Keratinocyte (primary cell): ENCODE data around the gene GYS1. TPM values are rescaled to one million over a fixed set of nuclear protein-coding genes. Genes with fewer than 3 reads are reported as not detected.

Experiments used
- DNase-seq: peaks from one replicate; pipeline ENCODE4 v3.0.0-alpha.2; 2011; ENCODE audit warnings: low read depth, missing footprints, low spot score
- FAIRE-seq: peaks from 2 replicates; lab custom pipeline; 2011; peaks lifted over from hg19 to GRCh38; lab: Jason Lieb, UNC
- H2AFZ ChIP-seq: 2 replicates; pipeline ENCODE4 v1.6.0; 2012; ENCODE audit warnings: low read length, control low read depth, inconsistent platforms; ENCODE audit not compliant: control insufficient read depth
- H3K27ac ChIP-seq: 2 replicates; pipeline ENCODE4 v1.5.1; 2011; ENCODE audit warnings: low read length; ENCODE audit not compliant: control insufficient read depth, insufficient read depth
- H3K27me3 ChIP-seq: 3 replicates; pipeline ENCODE4 v1.6.0; 2011; ENCODE audit warnings: low read length; ENCODE audit not compliant: control insufficient read depth, insufficient read depth; ENCODE audit errors: extremely low read depth
- H3K36me3 ChIP-seq, 2 experiments: 2 replicates in 1 of 2; 3 replicates in 1 of 2; pipeline ENCODE4 v1.5.1; 2011; ENCODE audit warnings: low read length in 2 of 2, mild to moderate bottlenecking in 1 of 2; ENCODE audit not compliant: control insufficient read depth in 2 of 2, insufficient read depth in 2 of 2; ENCODE audit errors: extremely low read depth in 1 of 2
- H3K4me1 ChIP-seq: 3 replicates; pipeline ENCODE4 v1.5.1; 2011; ENCODE audit warnings: low read length; ENCODE audit not compliant: control insufficient read depth, insufficient read depth; ENCODE audit errors: extremely low read depth
- H3K4me2 ChIP-seq: 3 replicates; pipeline ENCODE4 v1.6.0; 2011; ENCODE audit warnings: low read depth, low read length; ENCODE audit not compliant: control insufficient read depth, insufficient read depth; ENCODE audit errors: extremely low read depth
- H3K4me3 ChIP-seq, 3 experiments: fragments of 200-600 bp in 1 of 3; sonication (generic) in 1 of 3; 2 replicates in 2 of 3; 3 replicates in 1 of 3; pipeline ENCODE4 v1.5.1; 2011 to 2016; ENCODE audit warnings: low read length in 3 of 3, mild to moderate bottlenecking in 3 of 3, control low read depth in 2 of 3, inconsistent platforms in 1 of 3, low read depth in 1 of 3, mixed read lengths in 1 of 3, mixed run types in 1 of 3, moderate library complexity in 1 of 3; ENCODE audit not compliant: control insufficient read depth in 2 of 3, insufficient read depth in 2 of 3; ENCODE audit errors: extremely low read depth in 1 of 3
- H3K79me2 ChIP-seq: 2 replicates; pipeline ENCODE4 v1.6.0; 2012; ENCODE audit warnings: low read length; ENCODE audit not compliant: control insufficient read depth, insufficient read depth
- H3K9ac ChIP-seq: 3 replicates; pipeline ENCODE4 v1.6.0; 2011; ENCODE audit warnings: low read length; ENCODE audit not compliant: control insufficient read depth, insufficient read depth; ENCODE audit errors: extremely low read depth
- H3K9me1 ChIP-seq: 3 replicates; pipeline ENCODE4 v1.6.0; 2011; ENCODE audit warnings: low read length; ENCODE audit not compliant: control insufficient read depth, insufficient read depth; ENCODE audit errors: extremely low read depth
- H3K9me3 ChIP-seq: 2 replicates; pipeline ENCODE4 v1.5.1; 2012; ENCODE audit warnings: low read depth, low read length; ENCODE audit not compliant: control insufficient read depth
- H4K20me1 ChIP-seq: 3 replicates; pipeline ENCODE4 v1.6.0; 2011; ENCODE audit warnings: low read length; ENCODE audit not compliant: control insufficient read depth, insufficient read depth; ENCODE audit errors: extremely low read depth
- CTCF ChIP-seq, 3 experiments: IDR thresholded peaks in 1 of 3; conservative IDR thresholded peaks in 1 of 3; optimal IDR thresholded peaks in 1 of 3; 2 replicates in 2 of 3; 3 replicates in 1 of 3; pipeline versions ENCODE3 to v1.5.1; 2011; ENCODE audit warnings: low read length in 3 of 3, mild to moderate bottlenecking in 3 of 3, moderate library complexity in 2 of 3, control low read depth in 1 of 3, inconsistent platforms in 1 of 3; ENCODE audit not compliant: insufficient read depth in 2 of 3; ENCODE audit errors: extremely low read depth in 1 of 3
- EZH2 ChIP-seq: IDR thresholded peaks from one replicate; pipeline ENCODE4 v1.6.1; 2012; ENCODE audit warnings: inconsistent platforms, mild to moderate bottlenecking, low read length, moderate library complexity
- dilution Hi-C: fragments of 300-500 bp; cut with MboI; formaldehyde crosslinking; loops from one replicate; pipeline ENCODE4 v1.7.0; 2020; ENCODE audit warnings: low sequenced_read_pairs; ENCODE audit not compliant: extremely low pct_ligation_motif_present
- polyA plus RNA-seq, 5 experiments: library from polyadenylated mRNA; depleted of rRNA in 3 of 5; stranded (reverse) in 3 of 5; stranded (forward) in 1 of 5; unstranded in 1 of 5; fragments of >200 nt; gene quantifications; 1 replicate in 1 of 5; 2 replicates in 3 of 5; 3 replicates in 1 of 5; pipeline versions ENCODE4 v1.2.1 to v1.2.3, GENCODE V29; 2011 to 2012; ENCODE audit warnings: missing spikeins in 2 of 5, low read depth in 1 of 5, low replicate concordance in 1 of 5

GYS1 gene
- polyA plus RNA-seq, 1 donor (not counting 4 experiments of a cell fraction or from before 2014, with no cell fraction given): 46.5 TPM

DNA sequence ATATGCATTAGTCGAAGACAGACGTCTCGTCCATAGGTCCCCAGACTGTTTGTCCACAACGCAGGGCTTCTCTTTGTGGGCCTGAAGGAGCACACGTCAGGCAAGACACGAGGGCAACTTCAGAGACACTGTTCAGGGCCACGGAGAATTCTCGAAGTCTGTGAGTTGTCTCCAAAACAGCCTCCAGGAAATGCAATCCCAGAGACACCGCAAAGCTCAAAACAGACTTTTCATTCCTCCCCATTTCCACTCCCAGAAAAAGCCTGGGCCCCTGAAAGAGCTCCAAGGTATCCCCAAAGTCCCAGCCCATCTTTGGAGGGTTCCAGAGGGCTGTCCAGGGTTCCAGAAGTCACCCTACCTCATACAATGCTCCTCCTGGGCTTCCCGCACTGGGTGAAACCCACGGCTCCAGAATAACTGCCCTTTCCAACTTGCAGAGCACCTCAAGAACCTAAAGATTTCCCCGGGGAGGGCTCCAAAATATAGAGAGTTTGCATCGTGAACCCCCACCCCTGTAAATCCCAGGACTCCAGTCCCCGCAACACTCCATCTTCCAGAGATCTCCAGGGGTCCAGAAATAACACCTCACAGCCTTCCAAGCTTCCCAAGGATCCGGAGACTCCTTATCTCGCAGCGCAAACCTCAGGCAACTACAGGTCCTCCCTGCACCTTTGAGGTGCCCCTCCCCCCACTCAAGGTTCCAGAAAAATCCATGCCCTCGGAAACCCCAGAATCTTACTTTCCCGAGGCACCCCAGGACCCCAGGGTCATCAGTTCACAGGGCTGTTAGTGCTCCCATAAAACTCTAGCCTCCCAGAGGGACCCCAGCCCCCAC lies 28.7 kb downstream of the GYS1 start:
- H3K4me2 ChIP-seq: peak overlapping the region; percentile 98
- no peak for DNase-seq
- TF ChIP-seq EZH2 (no peak), CTCF (optimal IDR thresholded peaks at IDR 0.05 in 1 of 3, IDR thresholded peaks at IDR 0.05 in 1 of 3, conservative IDR thresholded peaks at IDR 0.05 in 1 of 3; ENCODE audit: extremely low read depth in 1 of 3, insufficient read depth in 2 of 3, low read length in 3 of 3) (no peak)
- H3K9ac ChIP-seq: peak overlapping the region; percentile 63
- peaks cover 32% of the 10 kb centered on the region for H3K4me1 ChIP-seq
- peaks cover 6% of the 10 kb centered on the region for H4K20me1 ChIP-seq
- peak overlapping the region; percentile 79 for H3K27ac ChIP-seq
- H2AFZ ChIP-seq: peak overlapping the region; percentile 13
- no peaks in the 10 kb centered on the region for H3K9me3 ChIP-seq
- peaks cover 4 to 13% of the 10 kb centered on the region in 2 experiments for H3K36me3 ChIP-seq
- H3K27me3 ChIP-seq: no peaks in the 10 kb centered on the region
- FAIRE-seq: peak; percentile 29
- peaks cover 7% of the 10 kb centered on the region for H3K79me2 ChIP-seq
- dilution Hi-C loops: no loop called here
- H3K4me3 ChIP-seq: peak overlapping the region in 2 of 3 experiments; percentile 32 to 59
- H3K9me1 ChIP-seq: peaks cover 4% of the 10 kb centered on the region

DNA sequence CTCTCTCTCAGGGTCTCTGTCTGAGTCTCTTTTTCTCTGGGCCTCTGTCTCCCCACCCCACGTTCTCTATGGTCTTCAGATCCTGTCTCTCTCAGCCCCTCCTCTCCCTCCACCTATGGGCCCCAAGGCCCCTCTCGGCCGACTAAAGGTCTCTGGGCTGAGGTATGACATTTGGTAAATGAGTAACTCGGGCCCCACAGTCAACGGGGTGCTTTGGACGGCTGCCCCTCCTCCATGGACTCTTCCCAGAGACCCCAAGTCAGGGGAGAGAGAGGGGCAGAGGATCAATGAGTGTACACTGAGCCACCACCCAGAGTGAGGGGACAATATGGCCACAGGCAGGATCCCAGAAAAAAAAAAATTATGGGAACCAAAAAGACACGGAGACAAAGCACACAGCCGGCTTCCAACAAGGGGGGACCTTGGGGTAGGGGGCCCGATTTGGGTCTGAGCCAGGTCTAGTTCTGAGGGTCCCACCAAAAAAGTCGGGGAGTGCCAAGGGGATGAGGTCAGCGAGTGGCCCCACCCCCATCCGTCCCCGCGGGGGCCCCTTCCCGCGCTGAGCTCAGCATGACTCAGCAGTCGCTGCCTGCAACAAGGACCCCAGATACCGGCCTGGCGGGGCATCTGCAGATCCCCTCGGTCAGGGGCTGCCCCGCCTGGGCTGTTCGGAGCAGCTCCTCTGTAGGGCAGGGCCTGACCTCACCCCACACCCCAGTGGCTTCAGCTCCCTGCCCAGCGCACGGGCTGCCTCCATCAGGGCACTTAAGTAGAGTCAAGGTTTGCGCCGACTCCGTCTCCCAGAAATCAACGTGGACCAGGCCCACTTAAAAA lies 29.5 kb downstream of the GYS1 start:
- Histone ChIP-seq H3K9ac (peak overlapping the region; percentile 63), H4K20me1 (peaks cover 6% of the 10 kb centered on the region), H3K9me1 (peaks cover 4% of the 10 kb centered on the region), H3K27ac (peak overlapping the region; percentile 79), H3K9me3 (no peaks in the 10 kb centered on the region), H3K4me3 (peak overlapping the region in 1 of 3 experiments; percentile 23), H3K4me1 (peaks cover 32% of the 10 kb centered on the region), H3K36me3 (peaks cover 3 to 6% of the 10 kb centered on the region in 2 experiments), H3K27me3 (no peaks in the 10 kb centered on the region), H3K79me2 (peaks cover 7% of the 10 kb centered on the region), H2AFZ (no peak overlapping the region), H3K4me2 (peak overlapping the region; percentile 98)
- no peak for TF ChIP-seq CTCF (optimal IDR thresholded peaks at IDR 0.05 in 1 of 3, IDR thresholded peaks at IDR 0.05 in 1 of 3, conservative IDR thresholded peaks at IDR 0.05 in 1 of 3; ENCODE audit: extremely low read depth in 1 of 3, insufficient read depth in 2 of 3, low read length in 3 of 3)
- TF ChIP-seq EZH2: no peak
- dilution Hi-C loops: no loop called here
- no peak for DNase-seq
- no peak for FAIRE-seq
